OCI-LY7 (cell line): ENCODE results near the gene RHEX. TPM values are rescaled to one million over a fixed set of nuclear protein-coding genes. Genes with fewer than 3 reads are reported as not detected.
A peak's percentile ranks its signal among the peaks of the same experiment; 100 is the strongest.

Experiments
- BruUV-seq: library from RNA; stranded (reverse); fragments of 400-500 nt; replicated peaks from 2 replicates; lab custom pipeline; 2021; lab: Mats Ljungman, UMichigan
- CTCF ChIA-PET: fragments of 300-600 bp; sonication (Branson Sonifier 250); formaldehyde crosslinking; loops from one replicate; lab custom pipeline; 2022; ENCODE audit warnings: antibody characterized with exemption; ENCODE audit not compliant: unreplicated experiment; lab: Charles Lee
- POLR2A ChIA-PET: fragments of 300-600 bp; sonication (Branson Sonifier 250); formaldehyde crosslinking; loops from one replicate; lab custom pipeline; 2022; ENCODE audit warnings: antibody characterized with exemption; lab: Charles Lee
- DNase-seq: peaks from one replicate; pipeline ENCODE4 v3.0.0-alpha.2; 2015; ENCODE audit warnings: low spot score
- H2AFZ ChIP-seq: fragments of 200-600 bp; sonication (generic), shearing (Covaris generic); 2 replicates; pipeline ENCODE4 v1.6.1; 2014; ENCODE audit warnings: mild to moderate bottlenecking, antibody characterized with exemption, low read length, moderate library complexity
- H3K27ac ChIP-seq: fragments of 200-600 bp; sonication (generic); 2 replicates; pipeline ENCODE4 v1.5.1; 2014; ENCODE audit warnings: mixed run types, low read depth, mild to moderate bottlenecking, moderate library complexity, low read length, inconsistent platforms; ENCODE audit not compliant: poor library complexity, severe bottlenecking
- H3K36me3 ChIP-seq: fragments of 200-600 bp; sonication (generic); 2 replicates; pipeline ENCODE4 v1.6.1; 2014; ENCODE audit warnings: mild to moderate bottlenecking, antibody characterized with exemption, low read length, moderate library complexity, mixed read lengths; ENCODE audit not compliant: insufficient read depth
- H3K4me1 ChIP-seq: fragments of 200-600 bp; sonication (generic); 2 replicates; pipeline ENCODE4 v1.5.1; 2014; ENCODE audit warnings: mild to moderate bottlenecking, low read length; ENCODE audit not compliant: insufficient read depth, poor library complexity, severe bottlenecking
- H3K4me2 ChIP-seq: fragments of 200-600 bp; sonication (generic); 2 replicates; pipeline ENCODE4 v1.6.1; 2014; ENCODE audit warnings: mild to moderate bottlenecking, low read length
- H3K4me3 ChIP-seq: fragments of 200-600 bp; sonication (generic); 2 replicates; pipeline ENCODE4 v1.5.1; 2014; ENCODE audit warnings: mild to moderate bottlenecking, low read depth, low read length; ENCODE audit not compliant: poor library complexity, severe bottlenecking
- H3K79me2 ChIP-seq: fragments of 200-600 bp; sonication (generic); 2 replicates; pipeline ENCODE4 v1.6.1; 2016; ENCODE audit warnings: low read depth, mild to moderate bottlenecking, low read length, moderate library complexity, mixed read lengths; ENCODE audit not compliant: insufficient read depth
- H3K9me2 ChIP-seq: fragments of 200-600 bp; sonication (generic); 2 replicates; pipeline ENCODE4 v1.6.1; 2016; ENCODE audit warnings: mild to moderate bottlenecking, low read length, mixed read lengths; ENCODE audit not compliant: insufficient read depth
- H3K9me3 ChIP-seq: fragments of 200-600 bp; sonication (generic); 2 replicates; pipeline ENCODE4 v1.6.1; 2014; ENCODE audit warnings: mild to moderate bottlenecking, mixed run types, low read length, mixed read lengths
- H4K20me1 ChIP-seq: fragments of 200-600 bp; sonication (generic); 2 replicates; pipeline ENCODE4 v1.6.1; 2014; ENCODE audit warnings: mild to moderate bottlenecking, antibody characterized with exemption, low read length, moderate library complexity, mixed read lengths; ENCODE audit not compliant: insufficient read depth
- EZH2phosphoT487 ChIP-seq: fragments of 200-600 bp; sonication (generic); IDR thresholded peaks from 2 replicates; pipeline ENCODE4 v1.6.1; 2018; ENCODE audit warnings: low read depth, borderline replicate concordance, mild to moderate bottlenecking, mixed run types, antibody characterized with exemption, low read length, moderate library complexity, mixed read lengths
- intact Hi-C: fragments of 100-400 bp; cut with micrococcal nuclease; formaldehyde crosslinking; loops from one replicate; pipeline ENCODE4 v1.10.0; 2022; ENCODE audit not compliant: unreplicated experiment
- total RNA-seq, 2 experiments: library from RNA; depleted of rRNA in 1 of 2; stranded (reverse); fragments of >200 nt in 1 of 2; shearing (Covaris generic) in 1 of 2; gene quantifications; 2 replicates each; pipeline ENCODE4 v1.2.3, GENCODE V29; 2014 to 2022
- TF ChIP-seq, protein P1 (sequence below): fragments of 200-600 bp; sonication (generic); conservative IDR thresholded peaks from 2 replicates; pipeline ENCODE4 v1.5.1; 2014; ENCODE audit warnings: mild to moderate bottlenecking, antibody characterized with exemption, low read length, moderate library complexity, mixed read lengths

The RHEX gene
- total RNA-seq, 2 experiments from 2014 or later: 5.0 to 9.9 TPM

GRCh38 chr1:206035027-206035426 lies 17.9 kb upstream of the RHEX start:
- no peak for TF ChIP-seq EZH2phosphoT487
- TF ChIP-seq, protein P1, sequence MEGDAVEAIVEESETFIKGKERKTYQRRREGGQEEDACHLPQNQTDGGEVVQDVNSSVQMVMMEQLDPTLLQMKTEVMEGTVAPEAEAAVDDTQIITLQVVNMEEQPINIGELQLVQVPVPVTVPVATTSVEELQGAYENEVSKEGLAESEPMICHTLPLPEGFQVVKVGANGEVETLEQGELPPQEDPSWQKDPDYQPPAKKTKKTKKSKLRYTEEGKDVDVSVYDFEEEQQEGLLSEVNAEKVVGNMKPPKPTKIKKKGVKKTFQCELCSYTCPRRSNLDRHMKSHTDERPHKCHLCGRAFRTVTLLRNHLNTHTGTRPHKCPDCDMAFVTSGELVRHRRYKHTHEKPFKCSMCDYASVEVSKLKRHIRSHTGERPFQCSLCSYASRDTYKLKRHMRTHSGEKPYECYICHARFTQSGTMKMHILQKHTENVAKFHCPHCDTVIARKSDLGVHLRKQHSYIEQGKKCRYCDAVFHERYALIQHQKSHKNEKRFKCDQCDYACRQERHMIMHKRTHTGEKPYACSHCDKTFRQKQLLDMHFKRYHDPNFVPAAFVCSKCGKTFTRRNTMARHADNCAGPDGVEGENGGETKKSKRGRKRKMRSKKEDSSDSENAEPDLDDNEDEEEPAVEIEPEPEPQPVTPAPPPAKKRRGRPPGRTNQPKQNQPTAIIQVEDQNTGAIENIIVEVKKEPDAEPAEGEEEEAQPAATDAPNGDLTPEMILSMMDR: no peak

DNA sequence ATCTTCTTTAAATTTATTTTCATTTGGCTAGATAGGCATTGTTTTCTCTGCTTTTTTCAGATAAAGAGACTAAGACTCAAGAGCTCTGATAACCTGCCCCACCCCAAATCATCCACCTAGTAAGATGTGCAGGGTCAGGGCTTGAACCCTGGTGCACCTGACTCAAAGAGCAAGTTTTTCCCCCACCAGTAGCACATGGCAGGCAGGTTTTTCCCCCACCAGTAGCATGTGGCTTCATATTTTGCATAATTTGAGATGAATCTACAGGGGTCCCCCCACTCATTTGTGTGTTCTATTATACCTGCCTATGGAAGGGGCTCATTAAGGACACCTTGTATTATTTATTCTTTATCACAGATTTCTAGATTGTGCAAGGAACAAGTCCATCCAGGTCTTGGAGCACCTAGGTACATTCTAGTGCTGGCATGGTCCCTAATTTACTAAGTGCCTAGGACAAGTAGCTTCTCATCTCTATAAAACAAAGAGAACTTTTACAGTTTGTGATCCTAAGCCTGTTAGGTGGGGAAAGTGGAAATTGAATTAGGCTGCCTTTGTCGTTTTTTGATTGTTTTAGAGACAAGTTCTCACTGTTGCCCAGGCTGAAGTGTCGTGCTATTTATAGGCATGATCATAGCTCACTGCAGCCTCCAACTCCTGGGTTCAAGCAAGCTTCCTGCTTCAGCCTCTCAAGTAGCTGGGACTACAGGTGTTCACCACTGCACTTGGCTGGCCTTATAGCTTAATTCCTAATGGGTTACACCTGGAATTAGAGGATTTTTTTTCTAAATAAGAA lies 16.1 kb upstream of the RHEX start:
- H3K4me3 ChIP-seq: no peak overlapping the region
- peak; percentile 41 for DNase-seq
- ChIA-PET CTCF (interaction anchor here (1.2 to 2.0 kb wide), 2 partner anchors 20 to 60 kb away, joined by 3 to 4 read pairs; no protein-coding TSS in a partner anchor), POLR2A (interaction anchor here (0.7 to 1.5 kb wide), 6 partner anchors 9 to 367 kb away, joined by 3 to 8 read pairs (median 4); no protein-coding TSS in a partner anchor)
- BruUV-seq: no TSS peak
- no peaks in the 10 kb centered on the region; the same call in 1 of the 2 replicates for H3K36me3 ChIP-seq
- peak overlapping the region; percentile 44 for H3K4me2 ChIP-seq
- no peaks in the 10 kb centered on the region for H4K20me1 ChIP-seq
- H3K9me2 ChIP-seq: no peaks in the 10 kb centered on the region
- no peaks in the 10 kb centered on the region for H3K79me2 ChIP-seq
- intact Hi-C loops: no loop called here
- H3K4me1 ChIP-seq: peaks cover 76% of the 10 kb centered on the region
- peak overlapping the region; percentile 47; the same call in 1 of the 2 replicates for H2AFZ ChIP-seq
- H3K27ac ChIP-seq: no peak overlapping the region
- TF ChIP-seq EZH2phosphoT487: no peak
- H3K9me3 ChIP-seq: no peaks in the 10 kb centered on the region

More at GRCh38 chr1:206035027-206035426, 17.9 kb upstream of the RHEX start:
- H3K36me3 ChIP-seq: no peaks in the 10 kb centered on the region; the same call in 1 of the 2 replicates
- H3K27ac ChIP-seq: no peak overlapping the region
- H3K79me2 ChIP-seq: no peaks in the 10 kb centered on the region
- ChIA-PET POLR2A (interaction anchor here (0.5 to 1.2 kb wide), 4 partner anchors 11 to 749 kb away, joined by 3 to 5 read pairs (median 3); no protein-coding TSS in a partner anchor), CTCF (no interaction called here)
- H3K4me1 ChIP-seq: peaks cover 78% of the 10 kb centered on the region
- no peaks in the 10 kb centered on the region for H4K20me1 ChIP-seq
- H3K4me3 ChIP-seq: no peak overlapping the region
- no TSS peak for BruUV-seq
- intact Hi-C loops: no loop called here
- DNase-seq: peak; percentile 30
- H3K9me3 ChIP-seq: no peaks in the 10 kb centered on the region
- no peaks in the 10 kb centered on the region for H3K9me2 ChIP-seq
- peak overlapping the region; percentile 43 for H3K4me2 ChIP-seq
- H2AFZ ChIP-seq: peak overlapping the region; percentile 75; the same call in 1 of the 2 replicates

- POLR2A ChIA-PET: interaction anchor here (1.0 to 1.5 kb wide), 5 partner anchors 9 to 65 kb away, joined by 3 to 8 read pairs (median 3); no protein-coding TSS in a partner anchor
- no TSS peak for BruUV-seq
- H3K9me3 ChIP-seq: no peaks in the 10 kb centered on the region
- H3K36me3 ChIP-seq: no peaks in the 10 kb centered on the region; the same call in 1 of the 2 replicates
- no peaks in the 10 kb centered on the region for H4K20me1 ChIP-seq
- no peak overlapping the region for H3K4me3 ChIP-seq
- DNase-seq: no peak
- H3K4me2 ChIP-seq: peak overlapping the region; percentile 44
- H3K4me1 ChIP-seq: peaks cover 76% of the 10 kb centered on the region
- no peak overlapping the region for H3K27ac ChIP-seq
- intact Hi-C loops: no loop called here
- CTCF ChIA-PET: interaction anchor here (1.2 to 2.0 kb wide), 2 partner anchors 20 to 60 kb away, joined by 3 to 4 read pairs; no protein-coding TSS in a partner anchor
- H3K79me2 ChIP-seq: no peaks in the 10 kb centered on the region
- peak overlapping the region; percentile 47; the same call in 1 of the 2 replicates for H2AFZ ChIP-seq
- TF ChIP-seq, protein P1: no peak
- no peak for TF ChIP-seq EZH2phosphoT487
- H3K9me2 ChIP-seq: no peaks in the 10 kb centered on the region
Observed at GRCh38 chr1:206037581-206037980, 15.4 kb upstream of the RHEX start.
